Lower leg skin (tissue), 4 donors: ENCODE data around the gene CFAP206. TPM values are rescaled to one million over a fixed set of nuclear protein-coding genes. Genes with fewer than 3 reads are reported as not detected.

Source experiments
- DNase-seq, 2 donors: peaks; one replicate each; pipeline ENCODE4 v3.0.0-alpha.2; 2019; ENCODE audit warnings: low spot score in 2 of 2
- H3K4me3 ChIP-seq: fragments of 200-600 bp; sonication (generic); 2 replicates; pipeline ENCODE4 v1.5.1; 2017; ENCODE audit warnings: mild to moderate bottlenecking, low read depth; ENCODE audit not compliant: poor library complexity, severe bottlenecking
- CTCF ChIP-seq, 3 donors: fragments of 450-650 bp; IDR thresholded peaks; one replicate each; pipeline ENCODE4 v1.5.1; 2016; ENCODE audit warnings: antibody characterized with exemption in 3 of 3, mild to moderate bottlenecking in 3 of 3, moderate library complexity in 2 of 3
- POLR2A ChIP-seq, 2 donors: fragments of 450-650 bp; IDR thresholded peaks; one replicate each; pipeline ENCODE4 v1.6.1; 2016 to 2017; ENCODE audit warnings: antibody characterized with exemption in 2 of 2, mild to moderate bottlenecking in 1 of 2, moderate library complexity in 1 of 2
- WGBS, 2 donors: methylation state at CpG; one replicate each; pipeline ENCODE4 v1.1.5; 2018; 5-methylcytosine and 5-hydroxymethylcytosine counted together
- intact Hi-C: fragments of 100-400 bp; cut with DNase I; formaldehyde crosslinking; loops from one replicate; pipeline ENCODE4 v1.15.0; 2023; ENCODE audit warnings: low total_unique reads
- total RNA-seq, 4 donors: library from RNA; depleted of rRNA; stranded (reverse); fragments of >200 nt; gene quantifications; one replicate each; pipeline ENCODE4 v1.1.0, GENCODE V29; 2016

The CFAP206 gene
- total RNA-seq, 4 donors from 2014 or later, result 0.25 to 0.59 TPM; not detected in 2

- H3K4me3 ChIP-seq, result no peak overlapping the region
- intact Hi-C loops, result no loop called here
- WGBS, 2 donors, result 88 to 92% methylated on average over 6 of the region's 6 CpGs
- DNase-seq, result no peak
- TF ChIP-seq CTCF (IDR thresholded peaks at IDR 0.05), result no peak
Measured at GRCh38 chr6:87501809-87502572, 94.2 kb downstream of the CFAP206 start.

- DNase-seq, result no peak
- TF ChIP-seq POLR2A (IDR thresholded peaks at IDR 0.05) (no peak), CTCF (IDR thresholded peaks at IDR 0.05) (no peak)
- WGBS, 2 donors, result 70 to 71% methylated on average over 1 of the region's 1 CpG
- H3K4me3 ChIP-seq, result no peak overlapping the region
- intact Hi-C loops, result no loop called here
Measured at GRCh38 chr6:87504441-87504840, 96.7 kb downstream of the CFAP206 start.

Other genes with a start within 250 kb of the CFAP206 start
- 1 to 10 TPM; 3.1 to 6.2 (median 4.5) TPM for gene SMIM8, start 85.4 kb upstream of the CFAP206 start, total RNA-seq
- under 1 TPM in 1 of 4 donors, not detected in 3; 0.10 TPM for gene GJB7, start 78.7 kb upstream of the CFAP206 start, total RNA-seq
- gene C6orf163, start 63.2 kb upstream of the CFAP206 start, total RNA-seq, result 1 to 10 TPM in 2 of 4 donors, under 1 TPM in 1, not detected in 1; 0.84 to 1.9 (median 1.3) TPM
- gene SLC35A1, start 65.0 kb downstream of the CFAP206 start, total RNA-seq, result 10 to 100 TPM; 19.7 to 29.0 (median 21.7) TPM
- 10 to 100 TPM; 14.7 to 23.2 (median 17.3) TPM for gene RARS2, start 182.0 kb downstream of the CFAP206 start, total RNA-seq
- gene ORC3, start 182.2 kb downstream of the CFAP206 start, total RNA-seq, result 10 to 100 TPM in 3 of 4 donors, 1 to 10 TPM in 1; 9.9 to 19.1 (median 12.7) TPM